ENCODE data around the gene COL6A6.

Gene COL6A6

DNA sequence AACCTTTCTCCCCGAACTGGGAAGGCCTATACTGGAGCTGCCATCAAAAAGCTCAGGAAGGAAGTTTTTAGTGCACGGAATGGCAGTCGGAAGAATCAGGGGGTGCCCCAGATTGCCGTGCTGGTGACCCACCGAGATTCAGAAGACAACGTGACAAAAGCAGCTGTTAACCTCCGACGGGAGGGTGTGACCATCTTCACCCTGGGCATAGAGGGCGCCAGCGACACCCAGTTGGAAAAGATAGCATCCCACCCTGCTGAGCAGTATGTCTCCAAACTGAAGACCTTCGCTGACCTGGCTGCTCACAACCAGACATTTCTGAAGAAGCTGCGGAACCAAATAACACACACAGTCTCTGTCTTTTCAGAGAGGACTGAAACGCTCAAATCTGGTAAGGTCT is 48.2 kb downstream of the COL6A6 start:
- no peaks in the 10 kb centered on the region for H3K36me3 ChIP-seq (ENCODE audit: control insufficient read depth, insufficient read depth, low read length)
- H3K27ac ChIP-seq (ENCODE audit: insufficient read depth, low read depth, low read length, poor library complexity, severe bottlenecking) = no peak overlapping the region
- H3K4me1 ChIP-seq (ENCODE audit: control insufficient read depth, insufficient read depth, low read length) = no peaks in the 10 kb centered on the region
- no peaks in the 10 kb centered on the region for H3K27me3 ChIP-seq (ENCODE audit: control insufficient read depth, insufficient read depth, low read length, poor library complexity, severe bottlenecking)
- no peak overlapping the region for H3K4me3 ChIP-seq (ENCODE audit: insufficient read depth, low read depth, low read length)
- H3K9me3 ChIP-seq (ENCODE audit: control insufficient read depth, low read length) = no peaks in the 10 kb centered on the region
- 86 to 87% methylated on average over 13 of the region's 13 CpGs for WGBS, 2 experiments

Data from ectodermal cell (in vitro differentiated cells).